K562 (cell line): ENCODE measurements around the gene HPCA. TPM values are rescaled to one million over a fixed set of nuclear protein-coding genes. Genes with fewer than 3 reads are reported as not detected.

Source experiments
- ATAC-seq: fragments of 200-7000 bp; cut with Tn5 transposase; 3 replicates; pipeline ENCODE4 v1.9.1; 2020; ENCODE audit warnings: moderate library complexity
- BruUV-seq: library from RNA; stranded (reverse); fragments of 400-500 nt; replicated peaks from 2 replicates; lab custom pipeline; 2021; lab: Mats Ljungman, UMichigan
- CTCF ChIA-PET: fragments of 300-600 bp; formaldehyde crosslinking; extraction: SDS; loops from one replicate; lab custom pipeline; 2021; ENCODE audit warnings: low intra/inter-chr PET ratio; lab: Yijun Ruan, JAX
- POLR2A ChIA-PET: fragments of 300-600, 350-650 bp; sonication (Branson Sonifier 250); formaldehyde crosslinking; extraction: SDS; loops from one replicate; lab custom pipeline; 2021; ENCODE audit warnings: antibody characterized with exemption, inconsistent platforms; lab: Yijun Ruan, JAX
- DNase-seq, 4 experiments: peaks; one replicate each; pipeline versions ENCODE4 v3.0.0 to v3.0.0-alpha.2; 2011 to 2018; ENCODE audit warnings: low spot score in 3 of 4, mixed read lengths in 3 of 4; ENCODE audit errors: extremely low read depth in 1 of 4
- FAIRE-seq: peaks from 2 replicates; lab custom pipeline; 2011; peaks lifted over from hg19 to GRCh38; lab: Jason Lieb, UNC
- H2AFZ ChIP-seq: 2 replicates; pipeline ENCODE4 v1.6.0; 2011; ENCODE audit warnings: low read depth, low read length, control low read depth, inconsistent platforms
- H3K27ac ChIP-seq: fragments of 200-600 bp; 3 replicates; pipeline ENCODE4 v1.8.0; 2011; ENCODE audit warnings: low read depth, mild to moderate bottlenecking, control low read depth, inconsistent platforms, low read length, moderate library complexity, mixed read lengths; ENCODE audit errors: extremely low read depth
- H3K27me3 ChIP-seq, 2 experiments: fragments of 300-600 bp in 1 of 2; 2 replicates in 1 of 2; 3 replicates in 1 of 2; pipeline versions ENCODE4 v1.6.0 to v1.8.0; 2011; ENCODE audit warnings: inconsistent platforms in 2 of 2, low read length in 2 of 2, mild to moderate bottlenecking in 1 of 2, mixed read lengths in 1 of 2, moderate library complexity in 1 of 2; ENCODE audit not compliant: control insufficient read depth in 2 of 2, insufficient read depth in 2 of 2
- H3K36me3 ChIP-seq: fragments of 300-600 bp; 3 replicates; pipeline ENCODE4 v1.8.0; 2011; ENCODE audit warnings: mild to moderate bottlenecking, low read length, inconsistent platforms; ENCODE audit not compliant: control insufficient read depth, insufficient read depth
- H3K4me1 ChIP-seq, 2 experiments: fragments of 200-600 bp in 1 of 2; replicated peaks in 1 of 2; 2 replicates in 1 of 2; 3 replicates in 1 of 2; pipeline versions ENCODE4 v1.5.1 to v1.8.0; 2011; ENCODE audit warnings: inconsistent platforms in 2 of 2, low read length in 2 of 2, mild to moderate bottlenecking in 1 of 2, mixed read lengths in 1 of 2, moderate library complexity in 1 of 2; ENCODE audit not compliant: control insufficient read depth in 2 of 2, insufficient read depth in 2 of 2
- H3K4me2 ChIP-seq: 2 replicates; pipeline ENCODE4 v1.6.1; 2011; ENCODE audit warnings: low read length, control low read depth, inconsistent platforms, mixed read lengths; ENCODE audit not compliant: insufficient read depth
- H3K4me3 ChIP-seq: fragments of 200-600 bp; sonication (generic), shearing (Covaris generic); 2 replicates; pipeline ENCODE4 v1.5.1; 2016; ENCODE audit warnings: control low read depth, inconsistent platforms
- H3K79me2 ChIP-seq: fragments of 200-600 bp; 3 replicates; pipeline ENCODE4 v1.8.0; 2011; ENCODE audit warnings: low read length, inconsistent platforms; ENCODE audit not compliant: control insufficient read depth, insufficient read depth
- H3K9ac ChIP-seq, 2 experiments: 2 replicates each; pipeline versions ENCODE4 v1.6.0 to v1.6.1; 2011; ENCODE audit warnings: low read depth in 2 of 2, low read length in 2 of 2, control low read depth in 1 of 2, inconsistent platforms in 1 of 2, mild to moderate bottlenecking in 1 of 2, mixed read lengths in 1 of 2; ENCODE audit not compliant: insufficient read depth in 1 of 2
- H3K9me1 ChIP-seq: one replicate; pipeline ENCODE4 v1.6.0; 2011; ENCODE audit warnings: inconsistent platforms, mild to moderate bottlenecking, low read length, moderate library complexity; ENCODE audit not compliant: control insufficient read depth, insufficient read depth
- H3K9me3 ChIP-seq: replicated peaks from 2 replicates; pipeline ENCODE4 v1.5.1; 2011; ENCODE audit warnings: low read depth, low read length, inconsistent platforms; ENCODE audit not compliant: control insufficient read depth, insufficient read depth
- H4K20me1 ChIP-seq: replicated peaks from 2 replicates; pipeline ENCODE4 v1.6.1; 2011; ENCODE audit warnings: low read length, inconsistent platforms, mixed read lengths; ENCODE audit not compliant: control insufficient read depth, insufficient read depth
- CEBPG ChIP-seq, 3 experiments: fragments of 200-800 bp in 1 of 3; sonication (Bioruptor generic) in 1 of 3; sonication (generic) in 1 of 3; formaldehyde crosslinking in 1 of 3; IDR thresholded peaks in 2 of 3; conservative IDR thresholded peaks in 1 of 3; 2 replicates each; pipeline versions ENCODE4 v1.6.1 to v1.8.0; 2016 to 2022; ENCODE audit warnings: missing compliant biosample characterization in 2 of 3, missing genetic modification characterization in 2 of 3, mild to moderate bottlenecking in 1 of 3, missing genetic modification reagents in 1 of 3
- CTBP1 ChIP-seq: fragments of 450-650 bp; IDR thresholded peaks from 2 replicates; pipeline ENCODE4 v1.6.1; 2016; ENCODE audit warnings: borderline replicate concordance
- ELF1 ChIP-seq: fragments of 200-800 bp; sonication (Bioruptor generic); IDR thresholded peaks from 2 replicates; pipeline ENCODE4 v1.6.1; 2016; ENCODE audit warnings: missing genetic modification characterization, missing compliant biosample characterization
- EWSR1 ChIP-seq: fragments of 450-650 bp; IDR thresholded peaks from 2 replicates; pipeline ENCODE4 v1.6.1; 2018; ENCODE audit warnings: borderline replicate concordance, mild to moderate bottlenecking, low read depth, moderate library complexity; ENCODE audit not compliant: partially characterized antibody
- MAZ ChIP-seq, 2 experiments: fragments of 450-650 bp in 1 of 2; sonication (generic) in 1 of 2; formaldehyde crosslinking; IDR thresholded peaks in 1 of 2; conservative IDR thresholded peaks in 1 of 2; 2 replicates each; pipeline versions ENCODE4 v1.4.0 to v1.5.0; 2020; ENCODE audit warnings: mild to moderate bottlenecking in 1 of 2, missing genetic modification reagents in 1 of 2
- SIRT6 ChIP-seq: IDR thresholded peaks from one replicate; pipeline ENCODE4 v1.6.1; 2012; ENCODE audit warnings: low read depth, mild to moderate bottlenecking, control low read depth, inconsistent platforms, low read length, moderate library complexity
- SMARCA5 ChIP-seq: fragments of 450-650 bp; IDR thresholded peaks from 2 replicates; pipeline ENCODE4 v1.6.1; 2016
- TARDBP ChIP-seq: fragments of 450-650 bp; IDR thresholded peaks from 2 replicates; pipeline ENCODE4 v1.6.1; 2016
- YY1 ChIP-seq, 3 experiments: IDR thresholded peaks; 2 replicates each; pipeline ENCODE4 v1.6.1; 2011; ENCODE audit warnings: low read length in 2 of 3, mild to moderate bottlenecking in 2 of 3, moderate library complexity in 2 of 3, borderline replicate concordance in 1 of 3, control low read depth in 1 of 3, low read depth in 1 of 3; ENCODE audit not compliant: insufficient read depth in 3 of 3, insufficient replicate concordance in 2 of 3, control insufficient read depth in 1 of 3, insufficient read length in 1 of 3; ENCODE audit errors: extremely low read depth in 1 of 3
- ZBTB34 ChIP-seq: fragments of 250-450 bp; sonication (Bioruptor Pico); IDR thresholded peaks from 2 replicates; pipeline ENCODE4 v1.8.0; 2021; ENCODE audit warnings: mild to moderate bottlenecking, moderate library complexity
- ZNF609 ChIP-seq: sonication (generic); formaldehyde crosslinking; IDR thresholded peaks from 2 replicates; pipeline ENCODE4 v1.8.1; 2023; ENCODE audit warnings: missing genetic modification reagents, mild to moderate bottlenecking, borderline replicate concordance
- ZNF707 ChIP-seq: fragments of 250-450 bp; sonication (Bioruptor Pico); conservative IDR thresholded peaks from 2 replicates; pipeline ENCODE4 v1.8.0; 2022; ENCODE audit warnings: inconsistent platforms, mild to moderate bottlenecking, moderate library complexity
- WGBS: fragments of 100-300 bp; shearing (Covaris generic); methylation state at CpG from one replicate; pipeline ENCODE4 v1.1.6; 2016; ENCODE audit warnings: low coverage, mixed read lengths; ENCODE audit not compliant: insufficient coverage; ENCODE audit errors: missing lambda C conversion rate; 5-methylcytosine and 5-hydroxymethylcytosine counted together
- in situ Hi-C: fragments of 300-500 bp; cut with MboI; formaldehyde crosslinking; loops from 4 replicates; pipeline ENCODE4 v1.15.0; 2018; ENCODE audit warnings: inconsistent platforms, mixed read lengths
- intact Hi-C: fragments of 100-400 bp; cut with micrococcal nuclease; formaldehyde crosslinking; loops from 2 replicates; pipeline ENCODE4 v1.14.2; 2022
- polyA plus RNA-seq, 8 experiments: library from polyadenylated mRNA; depleted of rRNA in 4 of 8; stranded (reverse) in 5 of 8; unstranded in 3 of 8; fragments of >200 nt; fragmentation: Nextera tagmentation in 2 of 8; fragmentation: Illumina TruSeq in 1 of 8; extraction: Ambion mirVana in 2 of 8; extraction: Trizol in 1 of 8; gene quantifications; 2 replicates each; pipeline versions ENCODE4 v1.2.1 to v1.2.3, GENCODE V29; 2011 to 2014; ENCODE audit warnings: inconsistent platforms in 1 of 8, missing spikeins in 1 of 8
- total RNA-seq, 7 experiments: library from RNA; depleted of rRNA in 6 of 7; stranded (reverse); fragments of >200 nt in 6 of 7; fragmentation: Illumina TruSeq in 2 of 7; extraction: Trizol in 2 of 7; gene quantifications; 2 replicates each; pipeline versions ENCODE4 v1.2.1 to v1.2.3, GENCODE V29; 2011 to 2021; ENCODE audit warnings: low replicate concordance in 1 of 7

Gene HPCA
- total and polyA plus RNA-seq, 9 of the 15 experiments (the other 6 are each of a cell fraction or from before 2014, with no cell fraction given) = not detected

DNA sequence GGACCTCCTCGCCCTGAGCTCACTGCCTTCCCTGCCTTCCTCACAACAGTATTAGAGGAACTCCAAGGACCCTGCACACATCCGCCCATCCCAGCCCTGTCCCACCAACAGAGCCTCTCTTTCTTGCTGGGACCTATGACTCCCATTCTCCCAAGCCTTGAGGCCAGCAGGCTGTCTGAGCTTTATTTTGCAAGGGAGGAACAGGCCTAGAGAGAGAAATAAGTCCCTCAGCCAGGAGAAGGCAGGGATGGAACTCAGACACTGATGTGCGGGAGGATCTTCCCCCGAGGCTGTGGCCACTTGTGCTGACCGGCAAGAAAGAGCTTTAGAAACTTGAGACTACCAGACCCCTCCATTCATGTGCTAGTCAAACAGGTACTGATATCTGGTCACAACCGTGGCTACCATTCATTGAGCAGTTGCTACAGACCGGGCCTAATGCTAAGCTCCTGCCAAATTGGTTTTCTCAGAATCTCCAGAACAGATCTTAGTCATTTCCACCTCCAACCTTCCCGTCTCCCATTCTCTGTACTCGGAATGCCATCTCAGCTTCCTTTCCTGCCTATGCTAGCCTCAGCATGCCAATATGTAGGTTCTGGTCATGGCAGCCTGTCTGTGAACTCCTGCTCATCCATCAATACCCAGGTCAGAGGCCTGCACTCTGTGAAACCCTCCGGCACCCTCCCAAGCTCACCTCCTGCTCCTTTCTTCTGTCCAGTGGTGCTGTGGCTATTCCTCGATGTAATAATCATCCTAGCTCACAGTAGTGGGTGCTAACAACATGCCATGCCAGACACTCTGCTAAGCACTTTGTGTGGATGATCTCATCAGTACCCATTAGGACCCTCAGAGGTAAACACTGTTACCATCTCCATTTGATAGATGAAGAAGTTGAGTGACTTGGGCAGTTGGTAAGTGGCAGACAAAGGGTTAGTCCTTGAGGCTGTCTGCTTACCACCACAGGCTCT, 11.1 kb downstream of the HPCA start:
- WGBS = 8% methylated on average over 11 of the region's 11 CpGs
- H3K4me3 ChIP-seq = no peak overlapping the region
- peaks cover 10 to 74% of the 10 kb centered on the region in 2 experiments for H3K27me3 ChIP-seq
- H3K9me3 ChIP-seq = no peaks in the 10 kb centered on the region
- DNase-seq (no peak), FAIRE-seq (no peak), ATAC-seq (no peak)
- H3K36me3 ChIP-seq = no peaks in the 10 kb centered on the region
- no peak overlapping the region for H3K9ac ChIP-seq
- ChIA-PET POLR2A (interaction anchor here (0.6 to 2.6 kb wide), 10 partner anchors 8 to 448 kb away, joined by 3 to 12 read pairs (median 3); partner anchors contain the start of gene HPCA), CTCF (no interaction called here)
- in situ Hi-C loops = loop anchor here (25.0 kb wide), 1 partner anchor 715 kb away; no protein-coding TSS in a partner anchor
- H3K79me2 ChIP-seq = no peaks in the 10 kb centered on the region
- no peak overlapping the region for H2AFZ ChIP-seq
- BruUV-seq = no TSS peak
- H3K9me1 ChIP-seq = no peaks in the 10 kb centered on the region
- peaks cover 10 to 29% of the 10 kb centered on the region in 2 experiments; a peak in 4 of 5 replicates for H3K4me1 ChIP-seq
- intact Hi-C loops = no loop called here
- no peak overlapping the region for H3K27ac ChIP-seq
- H4K20me1 ChIP-seq = peaks cover 27% of the 10 kb centered on the region
- no peak overlapping the region for H3K4me2 ChIP-seq
- no peak for TF ChIP-seq CTBP1
- TF ChIP-seq ZBTB34 (CRISPR knock-in tag) = no peak
- TF ChIP-seq ZNF707 (CRISPR knock-in tag) = no peak
- TF ChIP-seq TARDBP = no peak
- TF ChIP-seq SMARCA5 = no peak
- no peak for TF ChIP-seq CEBPG (CRISPR knock-in tag; IDR thresholded peaks at IDR 0.05)
- TF ChIP-seq CEBPG (tag; conservative IDR thresholded peaks at IDR 0.05 in 1 of 2, IDR thresholded peaks at IDR 0.05 in 1 of 2) = no peak
- TF ChIP-seq ZNF609 (CRISPR knock-in tag) = no peak
- no peak for TF ChIP-seq YY1 (IDR thresholded peaks at IDR 0.05; ENCODE audit: borderline replicate concordance in 1 of 3, control insufficient read depth in 1 of 3, extremely low read depth in 1 of 3, insufficient read depth in 3 of 3, insufficient read length in 1 of 3, insufficient replicate concordance in 2 of 3, low read depth in 1 of 3, low read length in 2 of 3)
- TF ChIP-seq SIRT6 = no peak
- no peak for TF ChIP-seq ELF1 (tag)
- no peak for TF ChIP-seq EWSR1
- no peak for TF ChIP-seq MAZ (CRISPR knock-in tag; conservative IDR thresholded peaks at IDR 0.05 in 1 of 2, IDR thresholded peaks at IDR 0.05 in 1 of 2)
